IMR-90 (cell line): ENCODE data around the gene FH. TPM values are rescaled to one million over a fixed set of nuclear protein-coding genes. Genes with fewer than 3 reads are reported as not detected.

Experiments
- ATAC-seq: fragments of 200-7000 bp; cut with Tn5 transposase; 2 replicates; pipeline ENCODE4 v1.9.1; 2020; ENCODE audit warnings: low read depth, mild to moderate bottlenecking, moderate library complexity
- BruUV-seq: library from RNA; stranded (reverse); fragments of 400-500 nt; replicated peaks from 2 replicates; lab custom pipeline; 2021; lab: Mats Ljungman, UMichigan
- CTCF ChIA-PET: fragments of 300-600 bp; formaldehyde crosslinking; extraction: SDS; loops from one replicate; lab custom pipeline; 2021; ENCODE audit warnings: antibody characterized with exemption; lab: Yijun Ruan, JAX
- POLR2A ChIA-PET: fragments of 300-600 bp; sonication (Branson Sonifier 250); formaldehyde crosslinking; loops from one replicate; lab custom pipeline; 2022; ENCODE audit warnings: antibody characterized with exemption; ENCODE audit not compliant: unreplicated experiment; lab: Charles Lee
- DNase-seq: peaks from one replicate; pipeline ENCODE4 v3.0.0; 2013
- H2AFZ ChIP-seq: replicated peaks from 2 replicates; pipeline ENCODE3; 2013; ENCODE audit warnings: low read length, mild to moderate bottlenecking; ENCODE audit not compliant: poor library complexity
- H2AK5ac ChIP-seq: 2 replicates; pipeline ENCODE4 v1.6.1; 2013; ENCODE audit warnings: low read depth, low read length, inconsistent platforms
- H2AK9ac ChIP-seq: replicated peaks from 2 replicates; pipeline ENCODE3; 2013; ENCODE audit warnings: mild to moderate bottlenecking, low read depth, low read length, moderate library complexity; ENCODE audit not compliant: poor library complexity
- H2BK120ac ChIP-seq: 2 replicates; pipeline ENCODE4 v1.6.1; 2013; ENCODE audit warnings: low read depth, low read length, inconsistent platforms
- H2BK15ac ChIP-seq: 3 replicates; pipeline ENCODE4 v1.6.1; 2013; ENCODE audit warnings: low read depth, low read length, inconsistent platforms
- H2BK20ac ChIP-seq: 2 replicates; pipeline ENCODE4 v1.6.1; 2013; ENCODE audit warnings: low read depth, mild to moderate bottlenecking, inconsistent platforms, low read length, moderate library complexity
- H2BK5ac ChIP-seq: 2 replicates; pipeline ENCODE4 v1.6.1; 2013; ENCODE audit warnings: mild to moderate bottlenecking, low read depth, low read length, inconsistent platforms; ENCODE audit not compliant: poor library complexity, severe bottlenecking
- H3K14ac ChIP-seq: replicated peaks from 2 replicates; pipeline ENCODE4 v1.6.1; 2013; ENCODE audit warnings: low read depth, low read length, inconsistent platforms
- H3K18ac ChIP-seq: 2 replicates; pipeline ENCODE4 v1.6.1; 2013; ENCODE audit warnings: low read depth, low read length, control low read depth
- H3K23ac ChIP-seq: 2 replicates; pipeline ENCODE4 v1.6.1; 2013; ENCODE audit warnings: low read depth, low read length, inconsistent platforms
- H3K27ac ChIP-seq: 2 replicates; pipeline ENCODE4 v1.5.1; 2013; ENCODE audit warnings: mild to moderate bottlenecking, control low read depth, low read length; ENCODE audit not compliant: insufficient read depth
- H3K27me3 ChIP-seq: 2 replicates; pipeline ENCODE4 v1.6.1; 2013; ENCODE audit warnings: low read length; ENCODE audit not compliant: control insufficient read depth, insufficient read depth
- H3K36me3 ChIP-seq: 2 replicates; pipeline ENCODE4 v1.6.1; 2013; ENCODE audit warnings: low read length, mixed read lengths; ENCODE audit not compliant: control insufficient read depth, insufficient read depth
- H3K4ac ChIP-seq: 2 replicates; pipeline ENCODE4 v1.6.1; 2013; ENCODE audit warnings: low read depth, low read length, inconsistent platforms
- H3K4me1 ChIP-seq: 2 replicates; pipeline ENCODE4 v1.6.1; 2013; ENCODE audit warnings: low read length, mixed read lengths; ENCODE audit not compliant: control insufficient read depth, insufficient read depth
- H3K4me2 ChIP-seq: 2 replicates; pipeline ENCODE4 v1.6.1; 2013; ENCODE audit warnings: low read depth, mild to moderate bottlenecking, control low read depth, low read length, moderate library complexity
- H3K4me3 ChIP-seq: 2 replicates; pipeline ENCODE4 v1.5.1; 2013; ENCODE audit warnings: low read depth, mild to moderate bottlenecking, control low read depth, low read length, moderate library complexity; ENCODE audit not compliant: insufficient read depth
- H3K56ac ChIP-seq: 2 replicates; pipeline ENCODE4 v1.6.1; 2013; ENCODE audit warnings: low read length, inconsistent platforms; ENCODE audit not compliant: insufficient read depth; ENCODE audit errors: extremely low read depth
- H3K79me1 ChIP-seq, 2 experiments: 2 replicates each; pipeline ENCODE4 v1.6.1; 2013; ENCODE audit warnings: low read length in 2 of 2, inconsistent platforms in 1 of 2, low read depth in 1 of 2
- H3K9ac ChIP-seq: 2 replicates; pipeline ENCODE4 v1.6.1; 2013; ENCODE audit warnings: low read depth, low read length, control low read depth
- H3K9me1 ChIP-seq: 2 replicates; pipeline ENCODE4 v1.6.1; 2013; ENCODE audit warnings: low read length, inconsistent platforms; ENCODE audit not compliant: insufficient read depth
- H3K9me3 ChIP-seq: 2 replicates; pipeline ENCODE4 v1.6.1; 2013; ENCODE audit warnings: low read length; ENCODE audit not compliant: control insufficient read depth, insufficient read depth
- H4K20me1 ChIP-seq: 2 replicates; pipeline ENCODE4 v1.6.1; 2013; ENCODE audit warnings: low read length, inconsistent platforms; ENCODE audit not compliant: insufficient read depth
- H4K5ac ChIP-seq: 2 replicates; pipeline ENCODE4 v1.6.1; 2013; ENCODE audit warnings: mild to moderate bottlenecking, low read depth, low read length, control low read depth
- H4K8ac ChIP-seq, 2 experiments: 2 replicates each; pipeline ENCODE4 v1.6.1; 2013; ENCODE audit warnings: low read depth in 2 of 2, low read length in 2 of 2, control low read depth in 1 of 2, inconsistent platforms in 1 of 2
- H4K91ac ChIP-seq: 2 replicates; pipeline ENCODE4 v1.6.1; 2013; ENCODE audit warnings: low read depth, low read length, inconsistent platforms; ENCODE audit not compliant: insufficient read depth
- CHD1 ChIP-seq: IDR thresholded peaks from 2 replicates; pipeline ENCODE4 v1.6.1; 2012; ENCODE audit warnings: low read depth, low read length, improper control_type of control experiment
- MXI1 ChIP-seq: IDR thresholded peaks from 2 replicates; pipeline ENCODE4 v1.6.1; 2012; ENCODE audit warnings: low read depth, mild to moderate bottlenecking, low read length, moderate library complexity, borderline replicate concordance
- POLR2A ChIP-seq: IDR thresholded peaks from 2 replicates; pipeline ENCODE4 v1.6.1; 2012; ENCODE audit warnings: mild to moderate bottlenecking, low read depth, low read length
- RAD21 ChIP-seq: IDR thresholded peaks from 2 replicates; pipeline ENCODE4 v1.6.1; 2012; ENCODE audit warnings: low read length, improper control_type of control experiment
- RCOR1 ChIP-seq: IDR thresholded peaks from 2 replicates; pipeline ENCODE4 v1.6.1; 2012; ENCODE audit warnings: mild to moderate bottlenecking, low read length, improper control_type of control experiment; ENCODE audit not compliant: insufficient replicate concordance
- RFX5 ChIP-seq: IDR thresholded peaks from 2 replicates; pipeline ENCODE4 v1.8.0; 2012; ENCODE audit warnings: low read depth, mild to moderate bottlenecking, low read length, moderate library complexity
- SMC3 ChIP-seq: fragments of 150-350 bp; IDR thresholded peaks from 2 replicates; pipeline ENCODE4 v1.6.1; 2016; ENCODE audit warnings: low read depth, mild to moderate bottlenecking, antibody characterized with exemption, low read length, moderate library complexity
- WGBS, 2 experiments: methylation state at CpG; one replicate each; pipeline versions ENCODE4 v1.1.5 to v1.1.7; 2013; ENCODE audit warnings: missing lambda C conversion rate in 2 of 2; ENCODE audit not compliant: insufficient read length in 1 of 2; ENCODE audit errors: extremely low coverage in 2 of 2; 5-methylcytosine and 5-hydroxymethylcytosine counted together
- dilution Hi-C: fragments of 300-500 bp; cut with HindIII; formaldehyde crosslinking; loops from one replicate; pipeline ENCODE4 v1.14.3; 2018; ENCODE audit warnings: low sequenced_read_pairs; ENCODE audit not compliant: unreplicated experiment
- in situ Hi-C: fragments of 300-500 bp; cut with MboI; formaldehyde crosslinking; loops from 3 replicates; pipeline ENCODE4 v1.14.3; 2019; ENCODE audit warnings: low sequenced_read_pairs, inconsistent platforms, mixed read lengths
- intact Hi-C: fragments of 100-400 bp; cut with micrococcal nuclease; formaldehyde crosslinking; loops from 2 replicates; pipeline ENCODE4 v1.10.0; 2022
- polyA plus RNA-seq, 3 experiments: library from polyadenylated mRNA; depleted of rRNA; stranded (reverse); fragments of >200 nt; gene quantifications; 2 replicates each; pipeline ENCODE4 v1.2.3, GENCODE V29; 2012; ENCODE audit warnings: low replicate concordance in 1 of 3
- total RNA-seq: library from RNA; depleted of rRNA; stranded (reverse); fragments of >200 nt; gene quantifications from 2 replicates; pipeline ENCODE4 v1.2.3, GENCODE V29; 2012

The FH gene
- total and polyA plus RNA-seq, 2 of the 4 experiments (the other 2 are of a cell fraction): 75.5 to 78.7 TPM

DNA sequence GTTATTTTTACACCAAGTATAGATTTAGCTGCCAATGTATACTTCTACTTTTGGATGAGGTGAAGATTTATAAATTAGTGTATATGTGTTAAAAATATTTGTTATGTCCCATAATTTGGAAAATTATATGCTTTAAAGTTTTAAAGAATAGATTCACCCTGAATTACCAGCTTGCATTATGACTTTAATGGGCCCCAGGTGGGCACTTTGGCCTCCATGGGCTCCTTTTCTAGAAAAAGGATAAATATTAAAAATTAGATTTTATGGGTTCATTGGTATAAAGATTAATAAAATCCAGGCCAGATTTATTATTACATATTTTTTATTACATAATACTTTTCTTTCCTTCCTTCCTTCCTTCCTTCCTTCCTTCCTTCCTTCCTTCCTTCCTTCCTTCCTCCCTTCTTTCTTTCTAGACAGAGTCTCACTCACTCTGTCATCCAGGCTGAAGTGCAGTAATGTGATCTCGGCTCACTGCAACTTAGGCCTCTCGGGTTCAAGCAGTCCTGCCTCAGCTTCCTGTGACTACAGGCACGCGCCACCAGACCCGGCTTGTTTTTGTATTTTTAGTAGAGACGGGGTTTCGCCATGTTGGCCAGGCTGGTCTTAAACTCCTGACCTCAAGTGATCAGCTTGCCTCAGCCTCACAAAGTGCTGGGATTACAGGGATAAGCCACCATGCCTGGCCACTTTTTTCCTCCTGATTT, 34.5 kb upstream of the FH start:
- no peaks in the 10 kb centered on the region for H4K20me1 ChIP-seq
- H2AFZ ChIP-seq: no peak overlapping the region
- dilution Hi-C loops (no loop called here), intact Hi-C loops (no loop called here), in situ Hi-C loops (no loop called here)
- WGBS, 2 experiments: no CpG with 5 or more reads among the region's 7 CpGs
- no peak overlapping the region for H3K4ac ChIP-seq
- H3K18ac ChIP-seq: no peak overlapping the region
- H2BK15ac ChIP-seq: no peak overlapping the region
- H3K4me1 ChIP-seq: no peaks in the 10 kb centered on the region
- H3K56ac ChIP-seq: no peak overlapping the region
- no peak for DNase-seq
- H2BK5ac ChIP-seq: no peak overlapping the region
- no peaks in the 10 kb centered on the region for H3K79me1 ChIP-seq
- no peak overlapping the region for H2BK20ac ChIP-seq
- no peak overlapping the region for H2AK9ac ChIP-seq
- no peak overlapping the region for H3K9ac ChIP-seq
- no peak overlapping the region for H3K27ac ChIP-seq
- no peaks in the 10 kb centered on the region; the same call in 1 of the 2 replicates for H3K27me3 ChIP-seq
- H2BK120ac ChIP-seq: no peak overlapping the region
- H3K9me1 ChIP-seq: no peaks in the 10 kb centered on the region
- H3K4me2 ChIP-seq: no peak overlapping the region
- TF ChIP-seq POLR2A (no peak), MXI1 (no peak), CHD1 (no peak), RCOR1 (no peak), RAD21 (no peak), SMC3 (no peak), RFX5 (no peak)
- no peak overlapping the region for H4K8ac ChIP-seq
- H3K9me3 ChIP-seq: no peaks in the 10 kb centered on the region
- no peak overlapping the region for H3K14ac ChIP-seq
- no peak overlapping the region for H3K4me3 ChIP-seq
- ChIA-PET CTCF (no interaction called here), POLR2A (no interaction called here)
- H3K23ac ChIP-seq: no peak overlapping the region
- no peak for ATAC-seq
- H4K91ac ChIP-seq: no peak overlapping the region
- BruUV-seq: no TSS peak
- H2AK5ac ChIP-seq: no peak overlapping the region
- no peak overlapping the region for H4K5ac ChIP-seq
- no peaks in the 10 kb centered on the region for H3K36me3 ChIP-seq
